ENCODE data around the gene MS4A6E. TPM values are rescaled to one million over a fixed set of nuclear protein-coding genes. Genes with fewer than 3 reads are reported as not detected.

Gene MS4A6E
- total and polyA plus RNA-seq, 2 of the 8 experiments (the other 6 are each of a cell fraction or from before 2014, with no cell fraction given) = not detected

- Histone ChIP-seq H2BK5ac (ENCODE audit: low read depth, low read length) (no peak overlapping the region), H3K18ac (ENCODE audit: extremely low read depth, low read length) (no peak overlapping the region), H3K79me2 (ENCODE audit: control insufficient read depth in 1 of 2, insufficient read depth in 2 of 2, low read length in 2 of 2) (no peaks in the 10 kb centered on the region), H3K4me2 (ENCODE audit: insufficient read depth in 1 of 2, low read depth in 2 of 2, low read length in 2 of 2) (no peak overlapping the region), H2BK20ac (ENCODE audit: low read length) (no peak overlapping the region), H2BK120ac (replicated peaks; ENCODE audit: low read depth, low read length) (no peak overlapping the region), H4K91ac (replicated peaks; ENCODE audit: insufficient read length, low read length) (no peak overlapping the region), H3K27ac (ENCODE audit: low read depth, low read length) (no peak overlapping the region), H3K9me3 (ENCODE audit: insufficient read depth in 2 of 2, low read depth in 1 of 2, low read length in 1 of 2) (peaks cover 9 to 13% of the 10 kb centered on the region in 2 experiments; a peak in 3 of 4 replicates), H3K4me1 (replicated peaks in 1 of 4; ENCODE audit: control insufficient read depth in 3 of 4, insufficient read depth in 4 of 4, low read length in 3 of 4) (no peaks in the 10 kb centered on the region), H3K14ac (ENCODE audit: insufficient read length) (no peak overlapping the region), H3K36me3 (ENCODE audit: control insufficient read depth in 2 of 4, insufficient read depth in 4 of 4, low read length in 3 of 4) (no peaks in the 10 kb centered on the region), H4K20me1 (replicated peaks in 1 of 2; ENCODE audit: control insufficient read depth in 1 of 2, insufficient read depth in 2 of 2, low read length in 2 of 2) (no peaks in the 10 kb centered on the region), H2AK5ac (ENCODE audit: low read depth, low read length) (no peak overlapping the region), H4K8ac (ENCODE audit: extremely low read depth, insufficient read depth, low read length) (no peak overlapping the region), H2BK12ac (ENCODE audit: low read depth, low read length) (no peak overlapping the region), H4K5ac (ENCODE audit: insufficient read length, low read depth, low read length) (no peak overlapping the region), H3K79me1 (ENCODE audit: low read depth, low read length) (no peaks in the 10 kb centered on the region), H3K4ac (replicated peaks; ENCODE audit: insufficient read length, low read depth, low read length) (no peak overlapping the region), H3K56ac (replicated peaks; ENCODE audit: insufficient read length, low read depth, low read length) (no peak overlapping the region), H3K23me2 (ENCODE audit: low read depth, low read length) (no peaks in the 10 kb centered on the region; the same call in 1 of the 2 replicates), H3K23ac (ENCODE audit: insufficient read length) (no peak overlapping the region), H3K4me3 (ENCODE audit: extremely low read depth in 1 of 4, insufficient read depth in 2 of 4, low read depth in 3 of 4, low read length in 4 of 4) (no peak overlapping the region), H3K27me3 (replicated peaks in 1 of 4; ENCODE audit: control insufficient read depth in 3 of 4, extremely low read depth in 1 of 4, insufficient read depth in 3 of 4, low read length in 3 of 4) (no peaks in the 10 kb centered on the region), H2AFZ (ENCODE audit: low read length) (no peak overlapping the region), H2BK15ac (ENCODE audit: low read length) (no peak overlapping the region), H3K9ac (replicated peaks in 1 of 4; ENCODE audit: extremely low read depth in 1 of 4, low read depth in 3 of 4, low read length in 3 of 4) (no peak overlapping the region)
- CTCF ChIA-PET (ENCODE audit: partially characterized antibody) = no interaction called here
- POLR2A ChIA-PET (ENCODE audit: partially characterized antibody) = no interaction called here
- DNase-seq (ENCODE audit: low read depth in 1 of 2, low spot score in 2 of 2) (no peak), FAIRE-seq (no peak)
- 90% methylated on average over 2 of the region's 2 CpGs; no CpG with 5 or more reads in 1 of the 2 experiments for WGBS, 2 experiments (ENCODE audit: extremely low coverage in 1 of 2, insufficient coverage in 1 of 2, insufficient read length in 1 of 2, insufficient replicate concordance in 2 of 2, low coverage in 1 of 2, low lambda C conversion rate in 2 of 2, missing lambda C conversion rate in 1 of 2)
- TF ChIP-seq CBX5 (IDR thresholded peaks at IDR 0.05; ENCODE audit: low read depth, low read length) = no peak
- TF ChIP-seq CBX8 (IDR thresholded peaks at IDR 0.05; ENCODE audit: borderline replicate concordance, low read depth, low read length) = no peak
- TF ChIP-seq KDM5A (IDR thresholded peaks at IDR 0.05; ENCODE audit: low read length) = no peak
- no peak for TF ChIP-seq SRF (IDR thresholded peaks at IDR 0.05; ENCODE audit: low read depth, low read length)
- no peak for TF ChIP-seq BACH1 (IDR thresholded peaks at IDR 0.05; ENCODE audit: low read length)
- no peak for TF ChIP-seq SIN3A (conservative IDR thresholded peaks at IDR 0.05 in 1 of 2, IDR thresholded peaks at IDR 0.05 in 1 of 2; ENCODE audit: low read depth in 1 of 2, low read length in 2 of 2)
- no peak for TF ChIP-seq CTBP2 (IDR thresholded peaks at IDR 0.05; ENCODE audit: borderline replicate concordance, insufficient read depth, insufficient read length, low read length)
- TF ChIP-seq BCL11A (IDR thresholded peaks at IDR 0.05; ENCODE audit: low read depth in 2 of 2, low read length in 2 of 2) = no peak
- TF ChIP-seq ZNF274 (IDR thresholded peaks at IDR 0.05; ENCODE audit: borderline replicate concordance, extremely low read depth, low read length) = no peak
- no peak for TF ChIP-seq HDAC2 (IDR thresholded peaks at IDR 0.05; ENCODE audit: borderline replicate concordance in 1 of 2, low read depth in 2 of 2, low read length in 2 of 2)
- no peak for TF ChIP-seq SIRT6 (IDR thresholded peaks at IDR 0.05; ENCODE audit: low read length)
- TF ChIP-seq KDM1A (IDR thresholded peaks at IDR 0.05; ENCODE audit: borderline replicate concordance, low read length) = no peak
- TF ChIP-seq CEBPB (IDR thresholded peaks at IDR 0.05; ENCODE audit: low read depth, low read length) = no peak
- no peak for TF ChIP-seq CHD1 (IDR thresholded peaks at IDR 0.05; ENCODE audit: low read depth, low read length)
- TF ChIP-seq TAF1 (IDR thresholded peaks at IDR 0.05; ENCODE audit: low read depth, low read length) = no peak
Observed at GRCh38 chr11:60292145-60292544, 34.9 kb upstream of the MS4A6E start.

Measured in H1 (cell line).